ENCODE results near the gene CRACDL. TPM values are rescaled to one million over a fixed set of nuclear protein-coding genes. Genes with fewer than 3 reads are reported as not detected.

Gene CRACDL
- polyA plus RNA-seq (ENCODE audit: insufficient read length), result 1.1 TPM

- no peak for DNase-seq (ENCODE audit: low read depth)
These were observed at the start of gene CRACDL for GRCh38 chr2:98935777-98936352. Gene CRACDL (minus strand): TSS chr2:98936225. CDS start chr2:98846800, 89,425 bp downstream.

- no peak for DNase-seq (ENCODE audit: low read depth)
These were observed 39.6 kb upstream of the CRACDL start for GRCh38 chr2:98975611-98976010.

GRCh38 chr2:98972582-98973167 is 36.6 kb upstream of the CRACDL start:
- no peak for DNase-seq (ENCODE audit: low read depth)

GRCh38 chr2:98959810-98960507 is 23.9 kb upstream of the CRACDL start:
- DNase-seq (ENCODE audit: low read depth), result no peak

- DNase-seq (ENCODE audit: low read depth), result no peak
These were observed 16.9 kb upstream of the CRACDL start for GRCh38 chr2:98952966-98953365.

GRCh38 chr2:98948956-98949739 is 13.1 kb upstream of the CRACDL start:
- DNase-seq (ENCODE audit: low read depth), result no peak

GRCh38 chr2:98947554-98947953 is 11.5 kb upstream of the CRACDL start:
- no peak for DNase-seq (ENCODE audit: low read depth)

- no peak for DNase-seq (ENCODE audit: low read depth)
These were observed 10.8 kb upstream of the CRACDL start for GRCh38 chr2:98946855-98947254.

- no peak for DNase-seq (ENCODE audit: low read depth)
These were observed 8.8 kb upstream of the CRACDL start for GRCh38 chr2:98944775-98945174.

- no peak for DNase-seq (ENCODE audit: low read depth)
These were observed 4.1 kb upstream of the CRACDL start for GRCh38 chr2:98940102-98940501.

- no peak for DNase-seq (ENCODE audit: low read depth)
These were observed 1.9 kb upstream of the CRACDL start for GRCh38 chr2:98937906-98938305.

- DNase-seq (ENCODE audit: low read depth), result no peak
These were observed 627 bp upstream of the CRACDL start for GRCh38 chr2:98936353-98937351.

- no peak for DNase-seq (ENCODE audit: low read depth)
These were observed 784 bp downstream of the CRACDL start for GRCh38 chr2:98935111-98935770.

- no peak for DNase-seq (ENCODE audit: low read depth)
These were observed 3.2 kb downstream of the CRACDL start for GRCh38 chr2:98932778-98933343.

- DNase-seq (ENCODE audit: low read depth), result no peak
These were observed 3.9 kb downstream of the CRACDL start for GRCh38 chr2:98932164-98932563.

- DNase-seq (ENCODE audit: low read depth), result no peak
These were observed 4.4 kb downstream of the CRACDL start for GRCh38 chr2:98931596-98931995.

GRCh38 chr2:98929920-98930319 is 6.1 kb downstream of the CRACDL start:
- DNase-seq (ENCODE audit: low read depth), result no peak

GRCh38 chr2:98928242-98928641 is 7.8 kb downstream of the CRACDL start:
- no peak for DNase-seq (ENCODE audit: low read depth)

GRCh38 chr2:98927027-98927426 is 9.0 kb downstream of the CRACDL start:
- no peak for DNase-seq (ENCODE audit: low read depth)

GRCh38 chr2:98926601-98927000 is 9.4 kb downstream of the CRACDL start:
- no peak for DNase-seq (ENCODE audit: low read depth)
